Measurements from ENCODE around the gene AKR1B1.

Gene AKR1B1

DNA sequence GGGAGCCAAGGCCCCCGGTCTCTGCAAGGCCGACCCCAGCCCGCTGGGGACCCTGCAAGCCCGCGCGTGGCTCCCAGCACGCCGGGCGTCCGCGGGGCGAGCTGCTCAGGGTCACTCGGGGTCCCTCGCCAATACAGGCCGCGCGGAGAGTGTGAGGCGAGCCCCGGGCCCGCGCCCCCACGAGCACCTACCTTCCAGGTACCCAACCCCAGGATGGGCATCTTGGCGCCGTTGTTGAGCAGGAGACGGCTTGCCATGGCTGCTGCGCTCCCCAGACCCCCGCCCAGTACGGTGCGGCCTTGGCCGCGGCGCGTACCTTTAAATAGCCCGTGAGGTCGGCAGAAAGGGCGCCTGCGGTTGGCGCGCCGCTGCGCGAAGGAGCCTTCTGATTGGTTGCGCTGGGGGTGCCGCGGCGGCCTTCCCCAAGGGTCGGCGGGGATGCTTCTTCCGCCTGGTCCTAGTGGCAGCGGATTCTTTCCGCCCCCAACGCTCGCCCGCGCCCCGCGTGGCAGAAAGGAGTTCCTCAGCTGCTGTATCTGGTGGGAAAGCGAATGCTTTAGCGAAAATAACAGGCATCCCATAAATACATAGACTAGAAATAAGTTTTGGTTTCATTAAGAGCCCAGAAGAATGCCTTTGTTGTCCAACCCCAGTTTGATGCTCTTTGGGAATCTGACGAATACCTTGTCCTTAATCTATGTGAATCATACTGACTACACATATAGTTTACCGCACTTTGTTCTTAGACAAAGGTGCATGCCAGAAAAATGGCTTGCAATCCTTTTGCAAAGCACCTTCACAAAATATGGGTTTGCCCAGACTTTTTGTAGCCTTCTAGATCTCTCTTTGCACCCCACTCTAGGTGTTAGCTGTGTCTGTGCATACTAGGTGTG lies at the start of gene AKR1B1:
AKR1B1 (minus strand) TSS at position 295 of the 893 bp plus-strand sequence; CDS start at position 257, 38 bp downstream.
- H3K36me3 ChIP-seq (replicated peaks; ENCODE audit: insufficient read depth, low read length): 0 out of 2 replicates have a peak, but pooled peaks cover 4% of the 10 kb centered on the region
- TF ChIP-seq, protein P1, sequence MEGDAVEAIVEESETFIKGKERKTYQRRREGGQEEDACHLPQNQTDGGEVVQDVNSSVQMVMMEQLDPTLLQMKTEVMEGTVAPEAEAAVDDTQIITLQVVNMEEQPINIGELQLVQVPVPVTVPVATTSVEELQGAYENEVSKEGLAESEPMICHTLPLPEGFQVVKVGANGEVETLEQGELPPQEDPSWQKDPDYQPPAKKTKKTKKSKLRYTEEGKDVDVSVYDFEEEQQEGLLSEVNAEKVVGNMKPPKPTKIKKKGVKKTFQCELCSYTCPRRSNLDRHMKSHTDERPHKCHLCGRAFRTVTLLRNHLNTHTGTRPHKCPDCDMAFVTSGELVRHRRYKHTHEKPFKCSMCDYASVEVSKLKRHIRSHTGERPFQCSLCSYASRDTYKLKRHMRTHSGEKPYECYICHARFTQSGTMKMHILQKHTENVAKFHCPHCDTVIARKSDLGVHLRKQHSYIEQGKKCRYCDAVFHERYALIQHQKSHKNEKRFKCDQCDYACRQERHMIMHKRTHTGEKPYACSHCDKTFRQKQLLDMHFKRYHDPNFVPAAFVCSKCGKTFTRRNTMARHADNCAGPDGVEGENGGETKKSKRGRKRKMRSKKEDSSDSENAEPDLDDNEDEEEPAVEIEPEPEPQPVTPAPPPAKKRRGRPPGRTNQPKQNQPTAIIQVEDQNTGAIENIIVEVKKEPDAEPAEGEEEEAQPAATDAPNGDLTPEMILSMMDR (IDR thresholded peaks at IDR 0.05; ENCODE audit: low read length): peak; percentile 93
- TF ChIP-seq EZH2 (optimal IDR thresholded peaks at IDR 0.05; ENCODE audit: low read depth, low read length): no peak
- peak within 1 kb of the TSS; percentile 71 for H2AFZ ChIP-seq (ENCODE audit: low read length)
- H3K27ac ChIP-seq (ENCODE audit: low read length): peak within 1 kb of the TSS; percentile 62; the same call in 1 of the 2 replicates
- peaks cover 18% of the 10 kb centered on the region for H3K4me1 ChIP-seq (ENCODE audit: low read length)
- peak within 1 kb of the TSS; percentile 76 for H3K9ac ChIP-seq (ENCODE audit: low read length)
- peak; percentile 98 for DNase-seq
- H3K27me3 ChIP-seq (replicated peaks; ENCODE audit: insufficient read depth, low read length): no peaks in the 10 kb centered on the region
- peak within 1 kb of the TSS; percentile 85 for H3K4me2 ChIP-seq (ENCODE audit: low read depth, low read length)
- H3K4me3 ChIP-seq (ENCODE audit: low read length): peak within 1 kb of the TSS; percentile 83
- H3K9me2 ChIP-seq (replicated peaks; ENCODE audit: insufficient read depth, low read length): no peaks in the 10 kb centered on the region
- peaks cover 17% of the 10 kb centered on the region for H3F3A ChIP-seq (ENCODE audit: insufficient read depth, low read length)
- peaks cover 41% of the 10 kb centered on the region for H3K79me2 ChIP-seq (ENCODE audit: low read length)
- no peaks in the 10 kb centered on the region for H3K9me3 ChIP-seq (replicated peaks; ENCODE audit: insufficient read depth, low read length)
- H4K20me1 ChIP-seq (ENCODE audit: insufficient read depth, low read length): no peaks in the 10 kb centered on the region

DNA sequence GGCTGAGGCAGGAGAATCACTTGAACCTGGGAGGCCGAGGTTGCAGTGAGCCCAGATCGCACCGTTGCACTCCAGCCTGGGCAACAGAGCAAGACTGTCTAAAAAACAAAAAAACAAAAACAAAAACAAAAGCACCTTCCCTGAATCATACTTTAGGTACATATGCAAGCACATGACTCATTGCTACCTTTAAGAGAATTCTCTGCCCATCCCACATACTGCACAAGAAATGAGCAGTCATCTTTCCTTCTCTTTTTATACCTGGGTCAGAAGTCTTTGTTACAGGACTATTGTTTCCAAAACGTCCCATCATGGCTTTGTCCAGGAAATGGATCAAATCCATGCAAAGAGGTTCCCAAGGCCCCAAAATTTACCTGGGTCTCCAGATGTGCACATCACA lies 47.0 kb upstream of the AKR1B1 start:
- Histone ChIP-seq H3K4me3 (ENCODE audit: low read length) (no peak overlapping the region), H3K9me3 (replicated peaks; ENCODE audit: insufficient read depth, low read length) (no peaks in the 10 kb centered on the region), H3K9me2 (replicated peaks; ENCODE audit: insufficient read depth, low read length) (no peaks in the 10 kb centered on the region), H3K9ac (ENCODE audit: low read length) (no peak overlapping the region), H4K20me1 (ENCODE audit: insufficient read depth, low read length) (no peaks in the 10 kb centered on the region), H3K36me3 (replicated peaks; ENCODE audit: insufficient read depth, low read length) (no peaks in the 10 kb centered on the region), H3K79me2 (ENCODE audit: low read length) (no peaks in the 10 kb centered on the region), H2AFZ (ENCODE audit: low read length) (no peak overlapping the region), H3K4me1 (ENCODE audit: low read length) (no peaks in the 10 kb centered on the region), H3K4me2 (ENCODE audit: low read depth, low read length) (no peak overlapping the region), H3K27me3 (replicated peaks; ENCODE audit: insufficient read depth, low read length) (no peaks in the 10 kb centered on the region), H3K27ac (ENCODE audit: low read length) (no peak overlapping the region), H3F3A (ENCODE audit: insufficient read depth, low read length) (no peaks in the 10 kb centered on the region)
- TF ChIP-seq EZH2 (optimal IDR thresholded peaks at IDR 0.05; ENCODE audit: low read depth, low read length): no peak
- TF ChIP-seq EZH2phosphoT487 (IDR thresholded peaks at IDR 0.05; ENCODE audit: low read length): no peak
- TF ChIP-seq, protein P1 (IDR thresholded peaks at IDR 0.05; ENCODE audit: low read length): no peak
- no peak for DNase-seq

DNA sequence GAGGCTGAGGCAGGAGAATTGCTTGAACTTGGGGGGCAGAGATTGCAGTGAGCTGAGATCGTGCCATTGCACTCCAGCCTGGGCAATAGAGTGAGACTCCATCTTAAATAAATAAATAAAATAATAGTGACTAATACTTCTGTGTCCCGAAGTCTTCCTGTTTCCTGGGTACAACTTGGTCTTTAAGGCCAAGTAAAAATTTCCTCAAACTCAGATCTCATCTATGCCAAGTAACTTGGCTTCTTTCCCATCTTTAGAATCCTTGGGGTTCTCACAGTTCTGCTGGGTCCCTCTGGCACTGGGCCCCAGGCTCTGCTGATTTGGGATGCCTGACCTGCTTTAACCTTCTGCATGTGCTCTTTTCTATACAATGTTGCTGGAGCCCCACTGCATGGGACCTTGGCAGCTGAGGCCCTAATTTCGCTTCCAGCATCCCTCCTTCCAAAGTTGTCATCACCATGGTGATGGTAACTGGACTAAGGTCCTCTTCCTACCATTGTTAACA lies 45.8 kb upstream of the AKR1B1 start:
- Histone ChIP-seq H3K36me3 (replicated peaks; ENCODE audit: insufficient read depth, low read length) (no peaks in the 10 kb centered on the region), H3K9me3 (replicated peaks; ENCODE audit: insufficient read depth, low read length) (no peaks in the 10 kb centered on the region), H3K9me2 (replicated peaks; ENCODE audit: insufficient read depth, low read length) (no peaks in the 10 kb centered on the region), H4K20me1 (ENCODE audit: insufficient read depth, low read length) (no peaks in the 10 kb centered on the region), H3K4me3 (ENCODE audit: low read length) (no peak overlapping the region), H3K79me2 (ENCODE audit: low read length) (no peaks in the 10 kb centered on the region), H3F3A (ENCODE audit: insufficient read depth, low read length) (no peaks in the 10 kb centered on the region), H3K4me2 (ENCODE audit: low read depth, low read length) (no peak overlapping the region), H3K4me1 (ENCODE audit: low read length) (no peaks in the 10 kb centered on the region), H3K27ac (ENCODE audit: low read length) (no peak overlapping the region), H3K9ac (ENCODE audit: low read length) (no peak overlapping the region), H2AFZ (ENCODE audit: low read length) (no peak overlapping the region), H3K27me3 (replicated peaks; ENCODE audit: insufficient read depth, low read length) (no peaks in the 10 kb centered on the region)
- TF ChIP-seq EZH2 (optimal IDR thresholded peaks at IDR 0.05; ENCODE audit: low read depth, low read length) (no peak), EZH2phosphoT487 (IDR thresholded peaks at IDR 0.05; ENCODE audit: low read length) (no peak)
- TF ChIP-seq, protein P1 (IDR thresholded peaks at IDR 0.05; ENCODE audit: low read length): no peak
- DNase-seq: no peak
